ENCODE results near the gene DICER1.

Gene DICER1

GRCh38 chr14:95122621-95122945, 34.7 kb downstream of the DICER1 start:
- no peak for DNase-seq (ENCODE audit: low read depth)

GRCh38 chr14:95121911-95122620, 35.3 kb downstream of the DICER1 start:
- DNase-seq (ENCODE audit: low read depth): no peak

- no peak for DNase-seq (ENCODE audit: low read depth)
Measured at GRCh38 chr14:95119336-95119735, 38.0 kb downstream of the DICER1 start.

GRCh38 chr14:95117937-95118721, 39.2 kb downstream of the DICER1 start:
- no peak for DNase-seq (ENCODE audit: low read depth)

- no peak for DNase-seq (ENCODE audit: low read depth)
Measured at GRCh38 chr14:95113476-95113875, 43.9 kb downstream of the DICER1 start.

GRCh38 chr14:95111507-95112164, 45.7 kb downstream of the DICER1 start:
- no peak for DNase-seq (ENCODE audit: low read depth)

GRCh38 chr14:95110178-95110577, 47.2 kb downstream of the DICER1 start:
- no peak for DNase-seq (ENCODE audit: low read depth)

GRCh38 chr14:95107711-95108110, 49.6 kb downstream of the DICER1 start:
- no peak for DNase-seq (ENCODE audit: low read depth)

GRCh38 chr14:95106971-95107370, 50.4 kb downstream of the DICER1 start:
- DNase-seq (ENCODE audit: low read depth): no peak

- no peak for DNase-seq (ENCODE audit: low read depth)
Measured at GRCh38 chr14:95104911-95105310, 52.4 kb downstream of the DICER1 start.

GRCh38 chr14:95102680-95103044, 54.7 kb downstream of the DICER1 start:
- DNase-seq (ENCODE audit: low read depth): no peak

- no peak for DNase-seq (ENCODE audit: low read depth)
Measured at GRCh38 chr14:95101736-95102679, 55.3 kb downstream of the DICER1 start.

GRCh38 chr14:95098984-95099599, 58.2 kb downstream of the DICER1 start:
- DNase-seq (ENCODE audit: low read depth): no peak

- no peak for DNase-seq (ENCODE audit: low read depth)
Measured at GRCh38 chr14:95097385-95097784, 59.9 kb downstream of the DICER1 start.

GRCh38 chr14:95096476-95096875, 60.9 kb downstream of the DICER1 start:
- no peak for DNase-seq (ENCODE audit: low read depth)

- DNase-seq (ENCODE audit: low read depth): no peak
Measured at GRCh38 chr14:95095996-95096395, 61.3 kb downstream of the DICER1 start.

- no peak for DNase-seq (ENCODE audit: low read depth)
Measured at GRCh38 chr14:95092723-95093122, 64.6 kb downstream of the DICER1 start.

GRCh38 chr14:95091581-95091980, 65.7 kb downstream of the DICER1 start:
- DNase-seq (ENCODE audit: low read depth): no peak

GRCh38 chr14:95088665-95089064, 68.7 kb downstream of the DICER1 start:
- DNase-seq (ENCODE audit: low read depth): no peak

- DNase-seq (ENCODE audit: low read depth): no peak
Measured at GRCh38 chr14:95087619-95088018, 69.7 kb downstream of the DICER1 start.

GRCh38 chr14:95085321-95085720, 72.0 kb downstream of the DICER1 start:
- no peak for DNase-seq (ENCODE audit: low read depth)

GRCh38 chr14:95078867-95079266, 78.5 kb downstream of the DICER1 start:
- no peak for DNase-seq (ENCODE audit: low read depth)
